HepG2 (cell line): Measurements from ENCODE around the gene RNF149. TPM values are rescaled to one million over a fixed set of nuclear protein-coding genes. Genes with fewer than 3 reads are reported as not detected.

Experiments used
- ESRRA ChIP-seq: sonication (generic); formaldehyde crosslinking; IDR thresholded peaks from 2 replicates; pipeline ENCODE4 v1.5.1; 2020; ENCODE audit warnings: mild to moderate bottlenecking, low read depth, missing genetic modification reagents
- FOXO4 ChIP-seq: sonication (generic); formaldehyde crosslinking; conservative IDR thresholded peaks from 2 replicates; pipeline ENCODE4 v1.8.1; 2023; ENCODE audit warnings: missing genetic modification reagents
- GTF2F1 ChIP-seq: fragments of 150-350 bp; IDR thresholded peaks from 2 replicates; pipeline ENCODE4 v1.6.1; 2014; ENCODE audit warnings: low read length
- IRF2 ChIP-seq: IDR thresholded peaks from 2 replicates; pipeline ENCODE4 v1.6.1; 2018; ENCODE audit warnings: missing genetic modification reagents, missing compliant biosample characterization
- KIAA2018 ChIP-seq: sonication (generic); formaldehyde crosslinking; IDR thresholded peaks from 2 replicates; pipeline ENCODE4 v1.5.0; 2020; ENCODE audit warnings: mild to moderate bottlenecking, missing genetic modification reagents, borderline replicate concordance
- MLX ChIP-seq: IDR thresholded peaks from 2 replicates; pipeline ENCODE4 v1.6.1; 2016
- NR1H2 ChIP-seq: sonication (generic); formaldehyde crosslinking; IDR thresholded peaks from 2 replicates; pipeline ENCODE4 v1.8.1; 2022; ENCODE audit warnings: low read depth, missing genetic modification reagents, borderline replicate concordance
- TAF1 ChIP-seq: sonication (generic); formaldehyde crosslinking; IDR thresholded peaks from 2 replicates; pipeline ENCODE4 v1.4.0; 2020; ENCODE audit warnings: missing genetic modification reagents
- TSC22D2 ChIP-seq: sonication (generic); formaldehyde crosslinking; IDR thresholded peaks from 2 replicates; pipeline ENCODE4 v1.5.1; 2020; ENCODE audit warnings: missing genetic modification reagents, mild to moderate bottlenecking, borderline replicate concordance
- ZNF17 ChIP-seq: sonication (generic); formaldehyde crosslinking; IDR thresholded peaks from 2 replicates; pipeline ENCODE4 v1.5.0; 2020; ENCODE audit warnings: mild to moderate bottlenecking, missing genetic modification reagents
- ZNF207 ChIP-seq: fragments of 450-650 bp; IDR thresholded peaks from 2 replicates; pipeline ENCODE4 v1.6.1; 2016; ENCODE audit warnings: antibody characterized with exemption, borderline replicate concordance
- ZNF280D ChIP-seq: sonication (generic); formaldehyde crosslinking; IDR thresholded peaks from 2 replicates; pipeline ENCODE4 v1.5.1; 2020; ENCODE audit warnings: mild to moderate bottlenecking, missing genetic modification reagents
- ZNF329 ChIP-seq: sonication (generic); formaldehyde crosslinking; IDR thresholded peaks from 2 replicates; pipeline ENCODE4 v1.9.0; 2021; ENCODE audit warnings: low read depth, mild to moderate bottlenecking, missing genetic modification reagents
- polyA plus RNA-seq, 8 experiments: library from polyadenylated mRNA; depleted of rRNA in 3 of 8; stranded (reverse) in 7 of 8; unstranded in 1 of 8; fragments of >200 nt; fragmentation: Illumina TruSeq in 4 of 8; extraction: Trizol in 4 of 8; gene quantifications; 2 replicates each; pipeline versions ENCODE4 v1.2.1 to v1.2.3, GENCODE V29; 2011 to 2016; ENCODE audit warnings: low read depth in 4 of 8, missing spikeins in 1 of 8, mixed read lengths in 1 of 8; ENCODE audit not compliant: insufficient read depth in 1 of 8
- total RNA-seq, 5 experiments: library from RNA; depleted of rRNA; stranded (reverse); fragments of >200 nt; fragmentation: Illumina TruSeq; extraction: Trizol; gene quantifications; 2 replicates each; pipeline ENCODE4 v1.2.3, GENCODE V29; 2016; ENCODE audit warnings: low read depth in 1 of 5

The RNF149 gene
- total and polyA plus RNA-seq, 2 of the 13 experiments (the other 11 are each of a cell fraction or from before 2014, with no cell fraction given), result 87.6 to 109 TPM

GRCh38 chr2:101252408-101253012, 56.0 kb downstream of the RNF149 start, which contains the start of gene CNOT11 (continued):
- TF ChIP-seq KIAA2018 (CRISPR knock-in tag) (no peak), MLX (CRISPR knock-in tag) (no peak), ZNF329 (0 out of 2 replicates have a peak, but pooled peaks have one; percentile 13), IRF2 (peak; percentile 94), ESRRA (CRISPR knock-in tag) (peak; percentile 13; the same call in 1 of the 2 replicates), ZNF280D (CRISPR knock-in tag) (no peak), ZNF17 (0 out of 2 replicates have a peak, but pooled peaks have one; percentile 66), TSC22D2 (CRISPR knock-in tag) (peak; percentile 59), GTF2F1 (no peak), NR1H2 (CRISPR knock-in tag) (no peak), FOXO4 (CRISPR knock-in tag) (0 out of 2 replicates have a peak, but pooled peaks have one; percentile 5), TAF1 (peak; percentile 91), ZNF207 (no peak)
